Measurements from ENCODE around the gene ATP9B.
"Not testable (repeated sequence)": the region's sequence is repeated elsewhere in the genome, so short reads cannot be mapped to it uniquely, and the experiment has no call there.

ATP9B gene

GRCh38 chr18:79355433-79356335, 286.5 kb downstream of the ATP9B start:
- no peak for DNase-seq (ENCODE audit: low spot score)

DNA sequence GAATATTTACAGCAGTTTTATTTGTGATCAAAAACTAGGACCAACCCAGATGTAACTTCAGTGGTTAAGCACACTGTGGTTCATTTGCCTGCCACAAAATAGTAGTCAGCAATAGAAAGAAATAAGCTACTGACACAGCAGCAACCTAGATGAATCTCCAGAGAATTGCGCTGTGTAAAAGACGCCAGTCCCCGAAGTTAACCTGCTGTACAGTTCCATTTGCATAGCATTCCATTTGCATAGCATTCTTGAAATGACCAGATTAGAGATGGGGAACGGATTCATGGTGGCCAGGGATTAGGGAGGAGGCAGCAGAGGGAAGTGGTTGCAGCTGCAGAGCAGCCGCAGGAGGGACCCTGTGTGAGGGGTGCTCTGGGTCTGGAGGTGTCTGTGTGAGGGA, 287.2 kb downstream of the ATP9B start:
- DNase-seq (ENCODE audit: low spot score): no peak

- DNase-seq (ENCODE audit: low spot score): no peak
Observed at GRCh38 chr18:79360933-79361332, 291.7 kb downstream of the ATP9B start.

DNA sequence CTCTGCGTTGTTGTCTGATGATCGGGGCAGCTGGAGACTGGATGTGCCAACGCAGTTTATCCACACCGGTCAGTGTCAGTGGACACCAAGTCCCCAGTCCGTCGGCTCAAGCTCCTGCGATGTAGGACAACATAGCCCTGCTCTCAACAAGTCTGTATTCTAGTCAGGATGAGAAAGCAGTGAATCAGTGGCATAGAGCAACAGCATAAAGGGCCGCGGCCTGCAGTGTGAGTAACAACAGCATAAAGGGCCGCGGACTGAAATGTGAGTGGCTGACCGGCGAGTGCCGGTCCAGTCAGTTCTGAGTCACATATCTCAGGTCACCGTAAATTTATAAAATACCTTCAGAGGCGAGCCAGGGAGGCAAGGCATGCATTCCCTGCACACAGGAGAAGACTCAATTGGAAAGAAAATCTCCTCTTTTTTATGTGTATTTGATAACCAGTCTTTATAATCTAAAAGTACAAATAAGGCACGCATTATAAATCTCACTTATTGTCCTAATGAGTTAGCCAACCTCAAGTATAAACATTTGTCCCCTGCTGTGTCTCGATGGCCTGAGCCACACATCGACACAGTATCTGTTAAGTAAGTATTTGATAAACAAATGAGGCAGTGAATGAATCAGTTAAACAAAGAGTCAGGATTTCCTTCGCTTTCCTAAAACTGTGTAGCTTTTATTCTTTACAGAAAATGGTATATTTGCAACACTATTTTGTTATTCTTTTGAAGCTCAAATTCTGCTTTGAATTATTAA, 292.8 kb downstream of the ATP9B start:
- DNase-seq (ENCODE audit: low spot score): no peak

GRCh38 chr18:79365701-79366100, 296.5 kb downstream of the ATP9B start:
- no peak for DNase-seq (ENCODE audit: low spot score)

DNA sequence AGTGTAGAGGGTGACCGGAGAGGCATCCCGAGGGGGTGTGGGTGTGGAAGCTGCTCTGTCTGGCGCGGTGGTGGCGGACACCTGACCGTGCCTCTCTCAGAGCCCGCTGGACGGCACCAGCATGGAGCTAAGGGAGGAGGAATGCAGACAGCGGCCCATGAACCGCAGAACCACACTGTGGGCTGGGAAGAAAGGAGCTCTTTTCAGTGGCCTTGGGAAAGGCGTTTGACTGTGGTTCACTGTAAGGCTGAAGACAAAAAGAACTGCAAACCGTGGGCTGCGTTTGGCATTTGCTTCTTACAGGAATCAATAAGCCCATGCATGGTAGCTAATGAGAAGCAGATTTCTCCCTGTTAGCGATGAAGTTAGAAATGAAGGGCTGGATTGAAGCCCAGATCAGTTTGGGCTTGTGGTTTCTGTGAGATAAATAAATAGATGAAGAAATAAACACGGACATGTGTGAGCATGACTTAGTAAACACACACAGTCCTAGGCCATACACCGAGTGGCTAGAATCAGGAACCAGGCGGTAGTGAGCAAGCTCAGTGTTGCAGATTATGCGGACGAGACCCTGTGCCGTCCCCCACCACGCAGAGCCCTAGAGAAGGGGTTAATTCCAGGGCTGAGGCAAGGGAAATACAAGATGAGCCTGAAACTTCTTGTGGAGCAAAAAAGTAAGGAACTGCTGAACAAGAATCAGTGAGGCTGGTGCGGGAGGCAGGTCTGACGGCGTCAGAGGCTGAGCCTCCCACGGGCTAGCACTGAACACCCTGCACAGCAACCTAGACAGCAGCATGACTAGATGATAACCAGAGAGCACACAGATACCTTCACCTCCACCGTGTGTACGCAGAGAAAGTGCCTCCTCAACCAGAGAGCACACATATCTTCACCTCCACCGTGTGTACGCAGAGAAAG, 297.2 kb downstream of the ATP9B start:
- no peak for DNase-seq (ENCODE audit: low spot score)

DNA sequence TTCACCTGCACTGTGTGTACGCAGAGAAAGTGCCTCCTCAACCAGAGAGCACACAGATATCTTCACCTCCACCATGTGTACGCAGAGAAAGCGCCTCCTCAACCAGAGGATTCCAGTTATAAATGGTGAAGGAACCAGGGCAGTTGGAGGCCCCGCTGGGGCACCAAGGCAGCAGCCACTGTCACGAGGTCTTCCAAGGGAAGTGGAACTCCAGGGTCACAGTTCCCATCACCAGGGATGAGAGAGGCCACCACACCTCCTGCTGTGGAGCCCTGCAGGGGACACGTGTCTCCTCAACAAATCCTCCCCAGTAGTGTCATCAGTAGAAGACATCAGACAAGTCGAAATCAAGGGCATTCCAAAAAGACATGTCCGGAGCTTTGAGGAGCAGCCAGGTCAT, 298.3 kb downstream of the ATP9B start:
- no peak for DNase-seq (ENCODE audit: low spot score)

DNA sequence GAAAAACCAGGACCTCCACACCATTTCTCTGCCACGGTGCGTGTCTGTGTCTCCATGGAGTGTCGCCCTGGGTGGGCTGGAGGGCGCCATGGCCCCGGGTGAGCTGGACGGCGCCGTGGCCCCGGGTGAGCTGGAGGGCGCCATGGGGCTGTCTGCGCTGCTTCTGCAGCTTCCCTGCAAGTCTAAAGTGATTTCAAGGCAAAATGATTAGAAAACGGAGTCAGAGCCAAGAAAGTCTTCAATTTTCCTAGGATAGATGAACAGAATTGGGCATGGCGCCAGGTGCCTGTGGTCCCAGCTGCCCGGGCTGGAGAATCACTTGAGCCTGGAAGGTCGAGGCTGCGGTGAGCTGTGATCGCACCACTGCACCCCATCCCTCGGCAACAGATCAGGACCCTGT, 298.8 kb downstream of the ATP9B start:
- DNase-seq (ENCODE audit: low spot score): no peak

DNA sequence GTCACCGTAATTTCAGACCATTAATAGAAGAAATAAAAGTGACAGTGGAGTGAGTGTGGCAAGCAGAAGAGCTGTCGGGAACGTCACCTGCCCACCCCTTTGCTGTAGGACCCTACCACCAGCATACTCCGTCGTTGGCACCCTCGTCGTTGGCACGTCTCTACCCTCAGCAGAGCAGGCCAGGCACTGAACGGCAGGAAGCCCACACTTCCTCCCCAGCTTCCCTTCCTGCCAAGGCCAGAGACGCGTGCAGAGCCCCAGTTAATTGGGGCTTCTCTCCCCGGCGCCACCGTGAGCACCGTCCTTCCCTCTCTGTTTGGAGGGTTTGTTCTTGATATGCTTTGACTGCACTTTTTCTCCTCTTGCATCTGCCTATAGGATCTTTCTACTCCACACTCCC, 299.5 kb downstream of the ATP9B start:
- DNase-seq (ENCODE audit: low spot score): no peak

DNA sequence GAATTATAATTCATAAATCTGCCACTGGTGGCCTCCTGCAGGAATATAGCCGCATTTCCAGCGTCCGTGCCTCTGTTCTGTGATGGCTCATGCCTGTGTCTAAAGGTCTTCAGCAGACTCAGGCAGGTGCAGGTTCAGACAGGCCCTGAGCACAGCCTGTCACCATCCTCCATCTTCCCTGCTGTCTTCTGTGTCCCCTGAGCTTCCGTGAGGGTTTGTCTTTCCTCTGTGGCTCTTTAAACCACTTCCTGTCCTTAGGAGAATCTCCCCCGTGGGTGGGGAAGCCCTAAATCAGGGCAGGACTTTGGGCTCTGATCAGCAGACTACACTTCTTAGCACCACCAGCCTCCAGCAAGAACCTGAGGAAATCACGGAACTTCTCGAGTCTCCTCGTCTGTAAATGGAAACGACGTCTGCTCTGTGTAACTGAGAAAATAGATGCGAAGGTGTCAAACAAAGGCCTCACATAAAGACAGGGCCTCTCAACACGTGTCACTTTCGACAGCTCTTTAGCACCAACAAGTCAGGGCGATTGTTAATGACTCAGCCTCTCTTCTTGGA, 302.4 kb downstream of the ATP9B start:
- no peak for DNase-seq (ENCODE audit: low spot score)

GRCh38 chr18:79372461-79372860, 303.3 kb downstream of the ATP9B start:
- no peak for DNase-seq (ENCODE audit: low spot score)

- no peak for DNase-seq (ENCODE audit: low spot score)
Observed at GRCh38 chr18:79372991-79373390, 303.8 kb downstream of the ATP9B start.

DNA sequence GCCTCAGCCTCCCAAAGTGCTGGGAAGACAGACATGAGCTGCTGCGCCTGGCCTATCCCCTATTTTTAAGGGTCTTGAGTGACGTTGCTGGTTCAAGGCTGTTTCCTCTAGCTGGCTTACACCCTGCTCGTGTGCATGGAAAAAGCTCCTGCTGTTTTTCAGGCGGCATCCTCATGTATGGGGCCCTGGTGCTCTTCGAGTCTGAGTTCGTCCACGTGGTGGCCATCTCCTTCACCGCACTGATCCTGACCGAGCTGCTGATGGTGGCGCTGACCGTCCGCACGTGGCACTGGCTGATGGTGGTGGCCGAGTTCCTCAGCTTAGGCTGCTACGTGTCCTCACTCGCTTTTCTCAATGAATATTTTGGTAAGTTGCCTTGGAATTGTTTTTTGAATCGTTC, 304.5 kb downstream of the ATP9B start:
- DNase-seq (ENCODE audit: low spot score): no peak

DNA sequence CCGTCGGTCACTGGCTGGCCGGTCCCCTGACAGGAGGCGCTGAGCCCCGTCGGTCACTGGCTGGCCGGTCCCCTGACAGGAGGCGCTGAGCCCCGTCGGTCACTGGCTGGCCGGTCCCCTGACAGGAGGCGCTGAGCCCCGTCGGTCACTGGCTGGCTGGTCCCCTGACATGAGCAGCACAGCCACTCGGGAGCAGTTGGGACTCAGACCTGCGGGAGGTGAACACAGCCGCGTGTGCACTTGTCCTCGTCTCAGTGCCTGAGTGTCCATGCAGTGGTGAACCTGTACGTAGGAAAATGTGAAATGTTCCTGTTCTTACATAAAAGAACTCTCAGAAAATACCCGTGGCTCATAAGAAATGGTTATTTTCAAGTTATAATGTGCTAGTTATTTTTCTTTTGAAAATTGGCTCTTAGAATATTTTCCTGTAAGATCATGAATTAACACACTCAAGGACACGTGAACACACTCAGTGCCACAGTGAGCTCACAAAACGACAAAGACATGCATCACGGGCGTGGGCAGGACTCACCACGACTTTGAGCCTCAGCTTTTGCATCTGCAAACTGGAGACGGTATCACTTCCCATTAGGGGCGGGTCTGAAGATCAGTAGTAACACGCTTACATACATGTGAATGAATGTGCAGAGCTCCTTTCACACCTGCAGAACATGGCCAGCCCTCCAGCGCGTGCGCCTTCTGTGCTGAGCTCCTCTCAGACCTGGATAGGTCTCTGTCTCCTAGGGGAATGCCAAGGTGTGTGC, 305.4 kb downstream of the ATP9B start:
- no peak for DNase-seq (ENCODE audit: low spot score)

DNA sequence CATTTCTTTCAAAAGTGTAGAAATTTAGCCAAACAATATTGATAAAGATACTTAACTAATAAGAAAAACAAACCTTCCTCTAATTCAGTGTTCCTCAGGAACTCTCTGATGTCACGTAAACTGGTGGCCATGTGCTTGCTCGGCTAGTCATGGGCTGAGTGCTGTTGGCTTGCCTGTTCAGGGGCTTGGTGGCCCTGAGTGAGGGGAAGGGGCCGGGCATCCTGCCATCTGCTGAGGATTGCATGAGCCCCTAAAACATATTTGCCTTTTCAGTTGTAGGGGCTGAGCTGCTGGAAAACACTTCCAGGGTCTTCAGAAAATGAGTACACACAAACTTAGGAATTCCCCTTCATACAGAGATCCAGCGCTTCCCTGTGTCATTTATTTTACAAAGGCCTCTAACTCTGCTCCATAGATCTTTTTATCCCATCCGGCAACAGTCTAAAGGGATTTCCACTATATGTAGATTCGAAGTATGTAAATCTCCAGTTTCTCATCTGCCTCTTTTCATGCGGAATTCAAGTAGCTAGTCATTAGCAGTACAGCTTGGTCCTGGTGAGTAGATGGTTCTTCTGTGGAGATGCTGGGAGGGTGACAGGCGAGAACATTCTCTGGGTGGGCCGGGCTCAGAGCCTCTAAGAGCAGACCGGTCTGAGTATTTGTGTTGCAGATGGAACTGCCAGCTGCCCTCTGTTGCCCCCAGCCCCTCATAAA, 306.4 kb downstream of the ATP9B start:
- no peak for DNase-seq (ENCODE audit: low spot score)

DNA sequence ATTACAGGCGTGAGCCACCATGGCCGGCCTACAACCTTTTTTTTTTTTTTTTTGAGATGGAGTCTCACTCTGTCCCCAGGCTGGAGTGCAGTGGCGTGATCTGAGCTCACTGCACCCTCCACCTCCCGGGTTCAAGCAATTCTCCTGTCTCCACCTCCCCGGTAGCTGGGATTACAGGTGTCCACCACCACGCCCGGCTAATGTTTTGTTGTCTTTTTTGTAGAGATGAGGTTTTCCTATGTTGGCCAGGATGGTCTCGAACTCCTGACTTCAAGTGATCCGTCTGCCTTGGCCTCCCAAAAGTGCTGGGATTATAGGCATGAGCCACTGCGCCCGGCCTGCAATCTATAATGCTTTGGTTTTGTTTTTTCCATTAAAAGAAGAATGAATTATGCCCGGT, 307.5 kb downstream of the ATP9B start:
- DNase-seq (ENCODE audit: low spot score): not testable (repeated sequence)

DNA sequence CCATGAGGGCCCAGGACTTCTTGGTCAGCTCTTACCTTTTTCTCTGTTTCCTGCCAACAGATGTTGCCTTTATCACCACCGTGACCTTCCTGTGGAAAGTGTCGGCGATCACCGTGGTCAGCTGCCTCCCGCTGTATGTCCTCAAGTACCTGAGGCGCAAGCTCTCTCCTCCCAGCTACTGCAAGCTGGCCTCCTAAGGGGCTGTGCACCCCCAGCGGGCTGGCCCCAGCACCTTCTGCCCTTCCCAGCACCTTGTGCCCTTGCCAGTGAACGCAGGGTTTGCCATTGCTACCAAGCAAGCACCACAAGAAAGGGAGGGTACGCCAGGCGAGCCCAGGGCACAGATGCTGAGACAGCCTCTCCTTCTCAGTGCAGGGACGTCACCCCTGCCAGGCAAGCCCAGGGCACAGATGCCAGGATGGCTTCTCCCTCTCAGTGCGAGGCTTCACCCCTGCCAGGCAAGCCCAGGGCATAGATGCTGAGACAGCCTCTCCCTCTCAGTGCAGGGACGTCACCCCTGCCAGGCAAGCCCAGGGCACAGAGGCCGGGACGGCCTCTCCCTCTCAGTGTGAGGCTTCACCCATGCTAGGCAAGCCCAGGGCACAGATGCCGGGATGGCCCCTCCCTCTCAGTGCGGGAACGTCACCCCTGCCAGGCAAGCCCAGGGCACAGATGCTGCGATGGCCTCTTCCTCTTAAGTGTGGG, 308.1 kb downstream of the ATP9B start:
- no peak for DNase-seq (ENCODE audit: low spot score)

DNA sequence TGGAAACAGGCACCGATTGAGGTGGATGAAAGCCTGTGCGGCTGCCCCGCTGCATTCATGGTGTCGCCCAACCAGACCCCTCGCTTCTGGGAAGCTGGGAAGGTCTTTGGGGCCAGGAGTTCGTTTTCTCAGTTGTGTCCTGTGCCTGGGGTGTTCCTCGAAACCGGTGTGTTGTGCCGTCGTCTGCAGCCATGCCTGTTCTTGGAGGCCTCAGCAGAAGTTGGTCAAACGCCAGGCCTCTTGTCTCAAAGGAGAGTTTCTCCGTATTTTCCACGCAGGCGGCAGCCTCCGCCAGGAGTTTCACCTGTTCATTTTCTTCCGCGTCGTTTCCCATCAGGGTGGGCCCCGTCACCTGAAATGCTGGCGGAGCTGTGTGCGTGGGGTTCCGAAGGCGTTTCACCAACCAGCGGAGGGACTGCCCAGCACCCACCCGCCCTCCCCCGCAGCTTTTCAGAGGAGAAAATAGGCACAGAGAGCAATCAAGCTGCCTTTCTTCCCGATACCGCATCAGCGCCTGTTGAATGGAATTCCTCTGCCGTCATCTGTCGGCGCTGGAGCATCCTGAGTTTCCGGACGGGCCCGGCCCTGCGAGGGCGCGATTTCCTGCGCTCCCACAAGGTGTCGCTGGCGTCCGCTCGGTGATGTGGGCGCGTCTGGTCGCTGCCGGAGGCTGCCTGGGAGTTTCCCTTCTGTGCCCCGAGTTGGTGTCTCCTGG, 309.5 kb downstream of the ATP9B start:
- no peak for DNase-seq (ENCODE audit: low spot score)

Measured in SK-N-DZ (cell line).